ENCODE measurements around the gene TMEM132A. TPM values are rescaled to one million over a fixed set of nuclear protein-coding genes. Genes with fewer than 3 reads are reported as not detected.

Gene TMEM132A
- total RNA-seq, 4 donors from 2014 or later, result 3.2 to 8.9 (median 6.5) TPM

DNA sequence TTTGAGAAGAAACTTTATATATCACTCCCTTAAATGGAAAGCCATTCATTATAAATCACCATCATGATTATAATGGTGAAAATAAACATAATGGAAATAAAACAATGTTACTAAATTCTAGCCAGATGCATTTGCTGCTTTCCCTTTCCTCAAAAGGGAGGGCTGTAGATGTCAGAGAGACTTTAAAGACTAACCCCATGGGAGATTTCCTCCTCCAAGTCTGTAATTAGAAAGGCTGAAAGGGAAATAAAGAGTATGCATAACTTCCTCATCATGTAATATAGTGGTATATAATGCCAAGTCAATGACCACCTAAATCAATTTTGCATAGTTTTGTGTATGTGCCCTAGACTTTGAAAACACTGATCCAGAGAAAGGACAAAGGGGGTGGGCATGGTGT is 53.6 kb downstream of the TMEM132A start:
- H3K36me3 ChIP-seq, result no peaks in the 10 kb centered on the region
- H3K27me3 ChIP-seq, result no peaks in the 10 kb centered on the region
- TF ChIP-seq POLR2A (IDR thresholded peaks at IDR 0.05), result no peak
- TF ChIP-seq, protein P1, sequence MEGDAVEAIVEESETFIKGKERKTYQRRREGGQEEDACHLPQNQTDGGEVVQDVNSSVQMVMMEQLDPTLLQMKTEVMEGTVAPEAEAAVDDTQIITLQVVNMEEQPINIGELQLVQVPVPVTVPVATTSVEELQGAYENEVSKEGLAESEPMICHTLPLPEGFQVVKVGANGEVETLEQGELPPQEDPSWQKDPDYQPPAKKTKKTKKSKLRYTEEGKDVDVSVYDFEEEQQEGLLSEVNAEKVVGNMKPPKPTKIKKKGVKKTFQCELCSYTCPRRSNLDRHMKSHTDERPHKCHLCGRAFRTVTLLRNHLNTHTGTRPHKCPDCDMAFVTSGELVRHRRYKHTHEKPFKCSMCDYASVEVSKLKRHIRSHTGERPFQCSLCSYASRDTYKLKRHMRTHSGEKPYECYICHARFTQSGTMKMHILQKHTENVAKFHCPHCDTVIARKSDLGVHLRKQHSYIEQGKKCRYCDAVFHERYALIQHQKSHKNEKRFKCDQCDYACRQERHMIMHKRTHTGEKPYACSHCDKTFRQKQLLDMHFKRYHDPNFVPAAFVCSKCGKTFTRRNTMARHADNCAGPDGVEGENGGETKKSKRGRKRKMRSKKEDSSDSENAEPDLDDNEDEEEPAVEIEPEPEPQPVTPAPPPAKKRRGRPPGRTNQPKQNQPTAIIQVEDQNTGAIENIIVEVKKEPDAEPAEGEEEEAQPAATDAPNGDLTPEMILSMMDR (IDR thresholded peaks at IDR 0.05), result no peak
- TF ChIP-seq POLR2AphosphoS5 (IDR thresholded peaks at IDR 0.05), result no peak
- TF ChIP-seq EP300 (IDR thresholded peaks at IDR 0.05), result no peak
- no peak overlapping the region for H3K27ac ChIP-seq
- H3K9me3 ChIP-seq, result no peaks in the 10 kb centered on the region
- H3K4me1 ChIP-seq, result no peaks in the 10 kb centered on the region
- ATAC-seq, result no peak
- no peak overlapping the region for H3K4me3 ChIP-seq

DNA sequence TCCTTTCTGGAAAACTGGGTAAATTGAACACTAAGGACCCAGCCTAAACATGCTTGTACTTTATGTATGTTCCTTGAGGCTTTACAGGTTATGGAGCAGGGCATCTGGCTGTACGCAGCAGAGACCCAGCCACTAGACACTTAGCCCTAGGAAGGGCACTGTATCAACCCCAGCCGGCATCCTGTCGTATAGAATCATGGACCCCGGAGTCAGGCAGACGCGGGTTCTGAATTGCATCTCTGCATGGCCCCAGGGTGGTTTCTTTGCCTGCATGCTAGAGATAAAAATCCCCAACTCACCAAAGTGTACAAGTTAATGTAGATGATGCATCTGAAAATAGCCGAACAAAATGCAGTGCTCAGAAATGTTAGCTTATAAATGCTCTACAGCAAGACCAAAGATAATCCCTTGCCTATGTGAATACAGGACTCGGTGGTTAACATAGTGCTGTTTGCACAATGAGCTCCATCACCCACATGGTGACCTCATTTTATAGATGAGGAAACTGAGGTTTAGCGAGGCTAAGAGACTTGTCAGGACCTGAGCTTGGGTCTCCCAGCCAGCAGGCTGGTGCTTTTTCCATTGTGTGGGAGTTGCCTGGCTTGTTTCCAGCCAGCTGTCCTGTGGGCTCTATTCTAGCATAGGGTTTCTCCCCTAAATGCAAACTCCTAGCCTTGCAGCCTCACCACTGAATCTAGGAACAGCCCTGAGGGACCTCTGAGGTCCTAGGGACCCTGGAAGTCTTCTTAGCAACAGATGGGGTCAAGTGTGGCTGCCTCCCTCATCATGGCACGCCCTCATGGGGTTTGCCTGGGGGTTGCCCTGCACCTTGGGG is 54.5 kb downstream of the TMEM132A start:
- Histone ChIP-seq H3K27ac (no peak overlapping the region), H3K9me3 (no peaks in the 10 kb centered on the region), H3K36me3 (no peaks in the 10 kb centered on the region), H3K4me3 (no peak overlapping the region), H3K27me3 (no peaks in the 10 kb centered on the region), H3K4me1 (no peaks in the 10 kb centered on the region)
- no peak for ATAC-seq
- TF ChIP-seq EP300 (IDR thresholded peaks at IDR 0.05) (no peak), POLR2A (IDR thresholded peaks at IDR 0.05) (no peak), POLR2AphosphoS5 (IDR thresholded peaks at IDR 0.05) (no peak)
- TF ChIP-seq, protein P1 (IDR thresholded peaks at IDR 0.05), result no peak
- WGBS, 2 donors (ENCODE audit: low coverage in 1 of 2), result 81 to 93% methylated on average over 5 to 7 of the region's 10 CpGs

DNA sequence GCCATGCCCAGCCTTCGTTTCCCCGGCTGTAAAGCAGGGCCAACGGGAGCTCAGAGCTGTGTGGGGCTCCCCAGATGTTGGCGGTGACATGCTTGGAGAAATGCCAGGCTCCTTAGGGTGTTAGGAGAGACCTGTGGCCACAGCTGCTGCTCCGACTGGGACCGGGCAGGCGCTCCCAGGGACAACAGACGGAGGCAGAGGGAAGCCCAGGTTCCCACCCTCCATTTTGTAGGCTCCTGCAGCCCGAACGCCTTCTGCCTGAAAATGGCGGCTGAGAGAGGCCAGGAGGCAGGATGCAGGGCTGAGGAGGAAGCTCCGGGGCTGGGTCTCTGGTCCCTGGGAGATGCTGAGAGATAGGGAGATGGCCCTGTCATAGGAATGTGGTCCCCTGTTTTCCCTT is 57.3 kb downstream of the TMEM132A start:
- no peaks in the 10 kb centered on the region for H3K36me3 ChIP-seq
- H3K27ac ChIP-seq, result no peak overlapping the region
- no CpG with 5 or more reads among the region's 12 CpGs for whole genome bisulfite sequencing, 2 donors (ENCODE audit: low coverage in 1 of 2)
- H3K4me1 ChIP-seq, result no peaks in the 10 kb centered on the region
- no peaks in the 10 kb centered on the region for H3K27me3 ChIP-seq
- no peak for ATAC-seq
- H3K4me3 ChIP-seq, result no peak overlapping the region
- TF ChIP-seq, protein P1 (IDR thresholded peaks at IDR 0.05), result no peak
- no peak for TF ChIP-seq POLR2AphosphoS5 (IDR thresholded peaks at IDR 0.05)
- no peak for TF ChIP-seq EP300 (IDR thresholded peaks at IDR 0.05)
- no peak for TF ChIP-seq POLR2A (IDR thresholded peaks at IDR 0.05)
- no peaks in the 10 kb centered on the region for H3K9me3 ChIP-seq

DNA sequence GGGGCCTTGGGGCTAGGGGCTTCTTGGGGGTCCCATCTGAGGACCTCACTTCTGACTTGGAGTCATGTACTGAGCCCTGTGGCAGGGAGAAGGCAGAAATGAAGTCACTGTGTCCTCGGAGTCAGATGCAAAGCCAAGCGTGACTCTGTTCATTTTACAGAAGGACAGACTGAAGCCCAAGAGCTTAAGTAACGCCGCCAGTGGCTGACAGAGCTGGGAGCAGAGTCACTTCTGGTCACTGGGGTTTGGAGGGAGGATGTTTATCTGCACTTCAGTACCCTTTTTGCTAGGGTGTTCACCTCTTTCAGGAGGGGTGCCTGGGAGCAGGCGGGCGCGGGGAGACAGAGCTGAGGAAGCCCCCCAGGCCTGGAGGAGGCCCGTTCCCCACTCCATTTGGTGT is 57.9 kb downstream of the TMEM132A start:
- Histone ChIP-seq H3K27ac (no peak overlapping the region), H3K36me3 (no peaks in the 10 kb centered on the region), H3K4me1 (no peaks in the 10 kb centered on the region), H3K9me3 (no peaks in the 10 kb centered on the region), H3K27me3 (no peaks in the 10 kb centered on the region), H3K4me3 (no peak overlapping the region)
- no peak for ATAC-seq
- TF ChIP-seq, protein P1 (IDR thresholded peaks at IDR 0.05), result no peak
- TF ChIP-seq EP300 (IDR thresholded peaks at IDR 0.05) (no peak), POLR2AphosphoS5 (IDR thresholded peaks at IDR 0.05) (no peak), POLR2A (IDR thresholded peaks at IDR 0.05) (no peak)
- WGBS, 2 donors (ENCODE audit: low coverage in 1 of 2), result 60 to 100% methylated on average over 1 to 4 of the region's 8 CpGs

DNA sequence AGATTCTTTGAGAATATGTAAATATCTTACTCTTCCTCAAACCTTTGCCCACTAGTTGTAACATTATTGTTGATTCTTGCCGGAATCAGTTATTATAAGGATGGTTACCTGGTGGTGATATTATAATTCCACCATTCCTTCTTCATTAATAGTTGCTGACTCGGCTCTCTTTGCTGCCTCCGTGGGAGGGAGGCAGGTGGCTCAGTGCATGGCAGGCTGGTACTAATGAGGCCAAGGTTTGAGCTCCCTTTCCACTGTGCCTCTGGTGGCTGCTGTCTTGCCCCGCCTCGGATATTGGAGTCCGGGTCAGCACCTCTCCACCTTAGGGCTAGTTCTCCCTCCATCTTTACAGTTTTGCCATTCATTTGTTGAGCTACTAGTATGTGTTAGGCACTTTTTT is 59.9 kb downstream of the TMEM132A start:
- no peaks in the 10 kb centered on the region for H3K27me3 ChIP-seq
- no peak overlapping the region for H3K4me3 ChIP-seq
- WGBS, 2 donors (ENCODE audit: low coverage in 1 of 2), result 54 to 84% methylated on average over 4 to 5 of the region's 6 CpGs
- no peaks in the 10 kb centered on the region for H3K9me3 ChIP-seq
- no peaks in the 10 kb centered on the region for H3K36me3 ChIP-seq
- TF ChIP-seq POLR2A (IDR thresholded peaks at IDR 0.05), result no peak
- no peak for TF ChIP-seq EP300 (IDR thresholded peaks at IDR 0.05)
- TF ChIP-seq, protein P1 (IDR thresholded peaks at IDR 0.05), result no peak
- no peak for TF ChIP-seq POLR2AphosphoS5 (IDR thresholded peaks at IDR 0.05)
- no peaks in the 10 kb centered on the region for H3K4me1 ChIP-seq
- no peak overlapping the region for H3K27ac ChIP-seq
- no peak for ATAC-seq

All from gastroesophageal sphincter (tissue), 4 donors.